H4 (cell line): ENCODE results near the gene ZNF266. TPM values are rescaled to one million over a fixed set of nuclear protein-coding genes. Genes with fewer than 3 reads are reported as not detected.

Source experiments
- total RNA-seq: library from RNA; depleted of rRNA; stranded (reverse); fragments of >200 nt; shearing (Covaris generic); gene quantifications from 2 replicates; pipeline ENCODE4 v1.2.3, GENCODE V29; 2014; rRNA removed

The ZNF266 gene
- total RNA-seq, 1 experiment from 2014 or later = 11.8 TPM

Other genes with a start within 250 kb of the ZNF266 start
- gene OR7D4, start 216.0 kb downstream of the ZNF266 start, total RNA-seq = not detected in 2 replicates
- gene OR7E24, start 184.6 kb downstream of the ZNF266 start, total RNA-seq = not detected in 2 replicates
- 8.9 and 21.8 TPM in 2 replicates for gene ZNF699, start 125.7 kb downstream of the ZNF266 start, total RNA-seq
- gene ZNF559, start 111.4 kb downstream of the ZNF266 start, total RNA-seq = 6.8 and 15.9 TPM in 2 replicates
- 1.0 and 4.4 TPM in 2 replicates for gene ZNF177, start 72.6 kb downstream of the ZNF266 start, total RNA-seq
- gene ZNF560, start 63.0 kb upstream of the ZNF266 start, total RNA-seq = 0.02 TPM in 1 of 2 replicates, not detected in the other
- 6.7 and 13.1 TPM in 2 replicates for gene ZNF426, start 103.1 kb upstream of the ZNF266 start, total RNA-seq
- gene ZNF121, start 148.9 kb upstream of the ZNF266 start, total RNA-seq = 22.6 and 24.6 TPM in 2 replicates
- gene ZNF561, start 185.7 kb upstream of the ZNF266 start, total RNA-seq = 18.4 and 49.7 TPM in 2 replicates
- gene ZNF562, start 239.5 kb upstream of the ZNF266 start, total RNA-seq = 21.8 and 32.9 TPM in 2 replicates